Right lung (tissue), 5 donors: ENCODE measurements around the gene BOK. TPM values are rescaled to one million over a fixed set of nuclear protein-coding genes. Genes with fewer than 3 reads are reported as not detected.
A peak's percentile ranks its signal among the peaks of the same experiment; 100 is the strongest.

Experiments used
- DNase-seq, 2 donors: peaks; one replicate each; pipeline ENCODE4 v3.0.0-alpha.2; 2013
- polyA plus RNA-seq, 5 donors: library from polyadenylated mRNA; unstranded; fragments of 120-200 nt; gene quantifications; one replicate each; pipeline versions ENCODE4 v1.2.1 to v1.2.3, GENCODE V29; 2013; ENCODE audit warnings: inconsistent platforms in 1 of 5, low replicate concordance in 1 of 5; ENCODE audit not compliant: insufficient read length in 5 of 5, insufficient read depth in 1 of 5

BOK gene
- polyA plus RNA-seq, 5 donors = 14.8 to 35.3 (median 21.5) TPM

GRCh38 chr2:241535871-241536655 is 22.5 kb upstream of the BOK start:
- no peak for DNase-seq

- no peak for DNase-seq
Observed at GRCh38 chr2:241538838-241539615, 19.5 kb upstream of the BOK start.

- DNase-seq = no peak
Observed at GRCh38 chr2:241539616-241540374, 18.8 kb upstream of the BOK start.

GRCh38 chr2:241540401-241540770 is 18.2 kb upstream of the BOK start:
- no peak for DNase-seq

GRCh38 chr2:241540771-241541561 is 17.6 kb upstream of the BOK start:
- no peak for DNase-seq

- DNase-seq = no peak
Observed at GRCh38 chr2:241541564-241542277, 16.8 kb upstream of the BOK start.

GRCh38 chr2:241542278-241542605 is 16.3 kb upstream of the BOK start:
- no peak for DNase-seq

GRCh38 chr2:241545106-241545505 is 13.4 kb upstream of the BOK start:
- peak in 1 of 2 donors; percentile 70 for DNase-seq

- DNase-seq = no peak
Observed at GRCh38 chr2:241545523-241546473, 12.7 kb upstream of the BOK start.

GRCh38 chr2:241546771-241547498 is 11.6 kb upstream of the BOK start:
- peak in 1 of 2 donors; percentile 43 for DNase-seq

- DNase-seq = no peak
Observed at GRCh38 chr2:241547781-241548450, 10.6 kb upstream of the BOK start.

GRCh38 chr2:241548451-241548835 is 10.1 kb upstream of the BOK start:
- DNase-seq = no peak

- no peak for DNase-seq
Observed at GRCh38 chr2:241550616-241551580, 7.6 kb upstream of the BOK start.

GRCh38 chr2:241551599-241551997 is 6.9 kb upstream of the BOK start:
- no peak for DNase-seq

GRCh38 chr2:241551998-241552737 is 6.4 kb upstream of the BOK start:
- DNase-seq = no peak

GRCh38 chr2:241553512-241553830 is 5.1 kb upstream of the BOK start:
- DNase-seq = no peak

- DNase-seq = no peak
Observed at GRCh38 chr2:241553981-241554380, 4.6 kb upstream of the BOK start.
